Measurements from ENCODE around the gene SHH. TPM values are rescaled to one million over a fixed set of nuclear protein-coding genes. Genes with fewer than 3 reads are reported as not detected.

The SHH gene
- total RNA-seq, 1 experiment from 2014 or later, result 22.9 TPM

- H3K4me3 ChIP-seq (ENCODE audit: low read depth in 2 of 2, low read length in 2 of 2), result no peak overlapping the region
- H3K27ac ChIP-seq (ENCODE audit: low read length), result no peak overlapping the region
- no peaks in the 10 kb centered on the region for H3K9me3 ChIP-seq (ENCODE audit: control insufficient read depth, insufficient read depth, low read depth, low read length)
- H3K27me3 ChIP-seq (ENCODE audit: control insufficient read depth, insufficient read depth, low read length), result no peaks in the 10 kb centered on the region
- no peak for DNase-seq (ENCODE audit: low read depth, low spot score)
- intact Hi-C loops (cut with micrococcal nuclease; ENCODE audit: unreplicated experiment), result no loop called here
- ATAC-seq, result no peak
- BruUV-seq (replicated peaks), result no TSS peak
- CTCF ChIA-PET, result no interaction called here
- no peaks in the 10 kb centered on the region for H3K36me3 ChIP-seq (ENCODE audit: control insufficient read depth, insufficient read depth, low read length)
- POLR2A ChIA-PET, result no interaction called here
- TF ChIP-seq TCF7L2 (IDR thresholded peaks at IDR 0.05; ENCODE audit: low read depth, low read length) (no peak), SIN3A (IDR thresholded peaks at IDR 0.05; ENCODE audit: borderline replicate concordance, insufficient read depth, low read depth, low read length) (no peak), CTCF (IDR thresholded peaks at IDR 0.05) (no peak), REST (IDR thresholded peaks at IDR 0.05; ENCODE audit: insufficient read depth in 1 of 2, low read depth in 2 of 2, low read length in 1 of 2) (no peak), POLR2AphosphoS5 (IDR thresholded peaks at IDR 0.05; ENCODE audit: low read depth, low read length) (no peak)
- in situ Hi-C loops (cut with HindIII; ENCODE audit: low pct_unique_long_range_greater_than_20kb, low sequenced_read_pairs), result no loop called here
- no peaks in the 10 kb centered on the region for H3K4me1 ChIP-seq (ENCODE audit: control insufficient read depth, insufficient read depth, low read length)
Measured at GRCh38 chr7:155844526-155844925, 32.3 kb upstream of the SHH start.

GRCh38 chr7:155844019-155844453 is 31.8 kb upstream of the SHH start:
- H3K36me3 ChIP-seq (ENCODE audit: control insufficient read depth, insufficient read depth, low read length), result no peaks in the 10 kb centered on the region
- ATAC-seq (no peak; the same call in 1 of the 2 replicates), DNase-seq (ENCODE audit: low read depth, low spot score) (no peak)
- intact Hi-C loops (cut with micrococcal nuclease; ENCODE audit: unreplicated experiment) (no loop called here), in situ Hi-C loops (cut with HindIII; ENCODE audit: low pct_unique_long_range_greater_than_20kb, low sequenced_read_pairs) (no loop called here)
- POLR2A ChIA-PET, result no interaction called here
- no peaks in the 10 kb centered on the region for H3K4me1 ChIP-seq (ENCODE audit: control insufficient read depth, insufficient read depth, low read length)
- no peak overlapping the region for H3K27ac ChIP-seq (ENCODE audit: low read length)
- no peak for TF ChIP-seq CTCF (IDR thresholded peaks at IDR 0.05)
- no peak for TF ChIP-seq TCF7L2 (IDR thresholded peaks at IDR 0.05; ENCODE audit: low read depth, low read length)
- TF ChIP-seq POLR2AphosphoS5 (IDR thresholded peaks at IDR 0.05; ENCODE audit: low read depth, low read length), result no peak
- TF ChIP-seq SIN3A (IDR thresholded peaks at IDR 0.05; ENCODE audit: borderline replicate concordance, insufficient read depth, low read depth, low read length), result no peak
- BruUV-seq (replicated peaks), result no TSS peak
- H3K4me3 ChIP-seq (ENCODE audit: low read depth in 2 of 2, low read length in 2 of 2), result no peak overlapping the region
- H3K27me3 ChIP-seq (ENCODE audit: control insufficient read depth, insufficient read depth, low read length), result no peaks in the 10 kb centered on the region
- CTCF ChIA-PET, result no interaction called here
- no peaks in the 10 kb centered on the region for H3K9me3 ChIP-seq (ENCODE audit: control insufficient read depth, insufficient read depth, low read depth, low read length)

All from Panc1 (cell line).